ENCODE measurements around the gene WRAP73.

The WRAP73 gene

DNA sequence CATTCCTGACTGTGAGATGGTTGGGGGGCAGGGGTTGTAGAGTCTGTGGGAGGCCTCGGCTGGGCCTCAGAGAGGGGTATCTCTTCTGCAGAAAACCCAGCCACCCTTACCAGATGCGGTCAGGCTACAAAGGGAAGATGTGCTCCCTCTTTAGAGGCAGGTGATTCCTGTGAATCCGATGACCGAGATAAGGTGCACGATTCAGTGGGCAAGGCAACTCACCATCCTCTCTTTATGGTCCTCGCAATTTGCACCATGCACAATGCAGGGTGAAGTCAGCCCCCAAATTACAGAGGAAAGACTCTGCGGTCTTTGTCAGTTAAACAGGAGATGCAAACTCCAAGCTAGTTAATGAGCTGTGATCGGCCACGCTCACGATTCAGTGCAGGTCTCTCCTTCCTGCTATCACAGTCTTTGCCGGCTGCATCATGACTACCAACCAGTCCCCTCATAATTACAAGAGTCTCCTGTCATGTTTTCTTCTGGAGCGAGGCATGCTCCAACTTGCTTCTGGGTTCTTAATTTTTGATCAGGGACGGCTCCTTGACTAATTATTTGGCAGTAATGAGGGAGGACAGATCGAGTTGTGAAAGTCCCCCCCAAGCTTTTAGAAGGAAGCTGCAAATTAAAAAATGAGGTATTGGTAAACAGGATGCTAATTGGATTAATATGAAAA, 14.9 kb upstream of the WRAP73 start:
- no peak for DNase-seq

DNA sequence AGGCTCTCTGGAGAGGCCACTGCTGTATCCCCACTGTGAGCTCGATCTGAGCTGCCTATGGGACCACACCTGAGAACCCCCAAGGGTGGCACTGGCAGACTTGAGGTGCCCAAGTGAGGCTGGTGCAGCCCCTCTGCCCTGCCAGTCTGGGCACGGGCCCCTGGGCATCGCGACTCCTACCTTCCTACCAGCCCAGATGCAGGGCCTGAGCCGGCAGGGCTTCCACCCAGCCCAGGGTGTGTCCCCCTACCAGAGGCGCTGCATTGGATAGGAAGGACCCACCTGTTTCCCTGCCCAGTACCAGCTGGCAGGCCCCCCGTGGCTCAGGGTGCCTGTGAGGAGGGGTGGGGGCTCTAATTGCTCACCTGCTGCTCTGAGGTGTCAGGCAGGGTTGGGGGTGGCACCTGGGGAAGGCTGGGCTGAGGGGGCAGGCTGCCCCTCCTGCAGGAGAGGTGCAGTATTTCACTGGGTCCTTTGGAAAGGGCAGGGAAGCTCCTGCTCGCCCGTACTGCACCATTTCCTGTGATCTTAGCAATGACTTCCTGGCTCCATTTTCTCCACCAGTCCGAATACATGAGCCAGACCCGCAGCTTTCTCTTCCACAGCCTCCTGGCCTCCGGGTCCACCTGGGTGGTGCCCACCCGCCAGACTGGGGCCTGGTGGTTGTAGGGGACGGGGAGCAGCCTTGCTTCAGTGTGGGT, 14.2 kb upstream of the WRAP73 start:
- DNase-seq: no peak

DNA sequence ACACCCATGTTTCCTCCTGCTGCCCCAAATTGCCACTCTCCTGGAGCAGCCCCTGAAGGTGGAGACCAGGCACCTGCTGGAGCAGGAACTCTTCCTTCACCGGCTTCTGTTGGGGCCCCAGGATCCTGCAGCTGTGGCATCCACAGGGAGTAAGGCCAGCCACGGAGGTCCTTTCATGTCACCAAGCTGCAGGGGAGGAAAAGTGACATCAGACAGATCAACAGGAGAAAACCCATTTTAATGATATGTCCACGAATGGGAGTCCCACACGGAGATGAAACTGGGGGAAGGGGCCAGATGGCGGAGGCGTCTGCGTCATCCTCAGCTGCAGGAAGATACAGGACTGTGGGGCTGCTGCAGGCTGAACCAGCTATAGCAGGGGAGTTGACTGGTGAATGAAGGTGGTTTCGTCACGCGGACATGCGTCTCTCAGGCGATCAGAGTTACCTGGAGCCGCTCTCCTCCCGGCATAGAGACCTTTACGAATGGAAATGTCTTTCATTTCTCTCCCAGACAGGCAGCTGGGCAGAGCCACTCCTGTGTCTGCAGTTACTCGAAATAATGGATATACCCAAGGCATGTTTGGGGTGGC, 12.3 kb upstream of the WRAP73 start:
- no peak for DNase-seq

DNA sequence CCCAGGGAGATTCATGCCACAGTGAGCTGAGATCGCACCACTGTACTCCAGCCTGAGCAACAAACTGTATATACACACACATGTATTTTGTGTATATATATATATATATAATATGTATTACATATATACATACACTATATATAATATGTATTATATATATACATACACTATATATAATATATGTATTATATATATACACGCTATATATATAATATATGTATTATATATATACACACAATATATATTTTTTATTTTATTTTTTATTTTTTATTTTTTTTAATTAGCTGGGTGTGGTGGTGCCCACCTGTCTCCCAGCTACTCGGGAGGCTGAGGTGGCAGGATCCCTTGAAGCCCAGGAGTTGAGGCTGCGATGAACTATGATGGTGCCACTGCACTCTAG, 11.7 kb upstream of the WRAP73 start:
- no peak for DNase-seq

GRCh38 chr1:3660704-3661103, 10.8 kb upstream of the WRAP73 start:
- DNase-seq: no peak

GRCh38 chr1:3659093-3659492, 9.2 kb upstream of the WRAP73 start:
- no peak for DNase-seq

- DNase-seq: no peak
These were observed 8.3 kb upstream of the WRAP73 start for GRCh38 chr1:3658231-3658615.

DNA sequence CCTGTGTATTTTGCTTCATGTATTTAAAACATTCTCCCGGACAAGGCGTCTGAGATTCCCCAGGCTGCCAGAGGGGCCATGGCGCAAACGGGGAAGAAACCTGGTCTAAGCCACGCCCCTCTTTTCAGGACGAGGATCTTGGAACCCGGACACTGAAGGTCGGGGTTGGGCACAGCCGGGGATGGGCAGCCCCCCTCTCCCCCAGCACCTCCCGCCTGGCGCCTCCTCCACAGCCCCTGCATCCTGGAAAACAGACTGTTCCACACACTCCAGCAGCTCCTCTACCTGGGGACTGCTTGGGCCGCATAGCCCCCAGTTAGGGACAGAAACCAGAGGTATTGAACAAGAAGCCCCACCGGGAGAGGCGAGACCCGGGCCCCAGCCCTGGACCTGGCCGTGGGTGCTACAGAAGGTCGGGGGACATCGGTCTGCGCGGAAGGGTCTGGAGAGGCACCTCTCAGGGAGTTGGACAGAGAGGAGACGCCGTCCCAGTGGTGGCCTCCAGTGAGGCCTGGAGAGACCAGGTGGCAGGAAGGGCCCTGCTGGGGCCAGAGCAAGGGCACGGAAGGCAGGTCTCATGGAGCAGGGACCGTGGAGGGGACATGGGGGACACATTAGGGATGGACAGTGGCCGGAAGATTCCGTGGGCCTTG, 7.8 kb upstream of the WRAP73 start:
- DNase-seq: no peak

DNA sequence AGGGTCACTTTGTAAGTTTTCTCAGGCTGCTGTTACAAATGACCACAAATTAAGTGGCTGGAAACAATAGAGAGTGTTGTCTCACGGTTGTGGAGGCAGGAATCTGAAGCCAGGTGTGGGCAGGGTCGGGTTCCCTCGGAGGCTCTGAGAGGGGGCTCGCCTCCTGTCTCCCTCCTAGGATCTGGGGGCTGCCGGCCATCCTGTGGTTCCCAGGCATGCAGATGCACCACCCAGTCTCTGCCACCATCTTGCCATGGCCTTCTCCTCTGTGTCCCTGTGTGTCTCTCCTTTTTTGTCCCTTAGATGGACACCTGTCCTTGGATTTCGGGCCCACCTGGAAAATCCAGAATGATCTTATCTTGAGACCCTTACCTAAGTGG, 7.2 kb upstream of the WRAP73 start:
- no peak for DNase-seq

GRCh38 chr1:3656450-3657095, 6.7 kb upstream of the WRAP73 start:
- DNase-seq: no peak

DNA sequence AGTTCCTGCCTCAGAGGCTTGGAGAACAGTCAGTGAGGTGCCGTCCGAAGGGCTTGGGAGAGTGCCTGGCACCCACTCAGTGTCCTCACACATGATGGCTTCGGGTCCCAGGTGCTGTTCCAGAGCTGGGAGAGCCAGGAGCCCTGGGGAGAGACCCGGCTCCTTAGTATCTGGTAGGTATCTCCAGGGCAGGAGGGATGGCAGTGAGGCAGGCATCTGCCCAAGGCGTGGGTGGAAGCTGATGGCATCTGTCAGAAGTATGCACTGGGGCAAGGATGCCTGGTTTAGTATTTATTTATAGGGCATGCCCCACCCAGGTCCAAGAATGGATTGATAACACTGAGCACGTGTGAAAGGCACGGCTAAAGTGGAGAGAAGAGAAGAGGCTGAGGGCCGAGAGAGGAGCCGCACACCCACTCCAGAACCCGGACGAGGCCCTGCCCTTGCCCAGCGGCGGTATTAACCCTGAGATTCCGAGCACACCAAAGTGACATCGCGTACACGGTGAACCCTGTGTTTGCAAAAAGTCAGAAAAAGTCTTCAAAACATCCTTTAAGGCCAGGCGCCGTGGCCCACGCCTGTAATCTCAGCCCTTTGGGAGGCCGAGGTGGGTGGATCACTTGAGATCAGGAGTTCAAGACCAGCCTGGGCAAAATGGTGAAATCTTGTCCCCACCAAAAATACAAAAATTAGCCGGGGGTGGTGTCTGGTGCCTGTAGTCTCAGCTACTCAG, 4.8 kb upstream of the WRAP73 start:
- DNase-seq: no peak

- DNase-seq: no peak
These were observed 3.3 kb upstream of the WRAP73 start for GRCh38 chr1:3653286-3653618.

DNA sequence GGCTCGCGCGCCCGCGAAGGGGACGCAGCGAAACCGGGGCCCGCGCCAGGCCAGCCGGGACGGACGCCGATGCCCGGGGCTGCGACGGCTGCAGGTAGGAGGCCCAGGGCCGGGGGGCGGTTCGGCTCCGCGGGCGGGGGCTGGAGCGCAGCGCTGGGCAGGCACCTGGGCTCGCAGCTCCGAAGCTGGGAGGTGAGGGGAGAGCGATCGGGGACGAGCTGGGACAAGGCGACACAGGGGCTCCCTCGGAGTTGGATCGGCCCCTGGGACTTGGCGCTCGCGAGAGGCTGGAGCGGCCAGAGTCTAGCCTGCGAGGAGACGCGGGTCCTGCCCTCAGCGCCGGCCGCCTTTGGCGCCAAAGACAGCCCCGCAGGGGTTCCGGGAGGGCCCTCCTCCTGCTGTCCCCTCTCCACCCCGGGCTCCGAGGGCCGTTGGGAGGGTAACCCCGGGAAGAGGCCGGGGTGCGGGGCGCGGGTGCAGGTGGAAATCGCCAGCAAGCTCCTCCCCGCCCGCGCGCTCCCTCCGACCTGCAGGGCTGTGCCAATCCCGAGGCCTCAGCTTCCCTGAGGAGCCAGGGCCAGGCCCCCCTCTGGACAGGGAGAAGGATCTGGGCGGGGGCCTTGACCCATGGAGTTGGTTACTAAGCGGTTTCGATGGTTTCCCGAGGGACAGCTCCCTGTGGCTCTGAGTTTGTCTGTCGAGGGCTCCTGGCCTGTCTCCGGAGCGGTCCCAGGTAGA, 2.8 kb upstream of the WRAP73 start:
- no peak for DNase-seq

DNA sequence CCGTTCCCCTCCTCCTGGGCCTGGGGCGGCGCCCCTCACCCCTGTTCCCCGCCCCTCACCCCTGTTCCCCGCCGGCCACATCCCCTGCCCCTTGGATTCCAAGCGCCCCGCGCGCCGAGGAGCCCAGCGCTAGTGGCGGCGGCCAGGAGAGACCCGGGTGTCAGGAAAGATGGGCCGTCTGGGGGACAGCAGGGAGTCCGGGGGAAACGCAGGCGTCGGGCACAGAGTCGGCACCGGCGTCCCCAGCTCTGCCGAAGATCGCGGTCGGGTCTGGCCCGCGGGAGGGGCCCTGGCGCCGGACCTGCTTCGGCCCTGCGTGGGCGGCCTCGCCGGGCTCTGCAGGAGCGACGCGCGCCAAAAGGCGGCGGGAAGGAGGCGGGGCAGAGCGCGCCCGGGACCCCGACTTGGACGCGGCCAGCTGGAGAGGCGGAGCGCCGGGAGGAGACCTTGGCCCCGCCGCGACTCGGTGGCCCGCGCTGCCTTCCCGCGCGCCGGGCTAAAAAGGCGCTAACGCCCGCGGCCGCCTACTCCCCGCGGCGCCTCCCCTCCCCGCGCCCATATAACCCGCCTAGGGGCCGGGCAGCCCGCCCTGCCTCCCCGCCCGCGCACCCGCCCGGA, 2.1 kb upstream of the WRAP73 start, which contains the start of gene TP73:
TP73 (plus strand) TSS at position 587 of the 618 bp plus-strand sequence. CDS start 29,850 bp downstream, outside the sequence.
- DNase-seq: no peak

- DNase-seq: no peak
These were observed 1.4 kb upstream of the WRAP73 start for GRCh38 chr1:3651026-3651929.

- no peak for DNase-seq
These were observed 534 bp upstream of the WRAP73 start for GRCh38 chr1:3650248-3651025.

DNA sequence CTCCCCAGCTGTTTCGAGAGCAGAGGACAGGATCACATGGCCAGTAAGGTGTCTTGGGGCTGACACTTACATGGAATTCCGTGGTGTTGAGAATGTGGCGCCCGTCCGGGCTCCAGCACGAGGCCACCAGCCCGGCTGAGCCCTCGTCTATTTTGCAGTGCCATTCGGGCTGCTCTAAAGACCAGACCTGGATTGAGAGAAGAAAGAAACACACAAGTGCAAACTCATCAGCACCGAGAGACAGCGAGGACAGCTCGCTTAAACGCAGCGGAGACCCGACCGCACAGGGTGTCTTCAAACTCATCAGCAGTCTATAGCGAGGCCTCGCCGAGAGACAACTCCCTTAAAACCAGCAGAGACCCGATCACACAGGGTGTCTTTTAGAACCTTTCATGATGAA, 3.3 kb downstream of the WRAP73 start:
- no peak for DNase-seq

DNA sequence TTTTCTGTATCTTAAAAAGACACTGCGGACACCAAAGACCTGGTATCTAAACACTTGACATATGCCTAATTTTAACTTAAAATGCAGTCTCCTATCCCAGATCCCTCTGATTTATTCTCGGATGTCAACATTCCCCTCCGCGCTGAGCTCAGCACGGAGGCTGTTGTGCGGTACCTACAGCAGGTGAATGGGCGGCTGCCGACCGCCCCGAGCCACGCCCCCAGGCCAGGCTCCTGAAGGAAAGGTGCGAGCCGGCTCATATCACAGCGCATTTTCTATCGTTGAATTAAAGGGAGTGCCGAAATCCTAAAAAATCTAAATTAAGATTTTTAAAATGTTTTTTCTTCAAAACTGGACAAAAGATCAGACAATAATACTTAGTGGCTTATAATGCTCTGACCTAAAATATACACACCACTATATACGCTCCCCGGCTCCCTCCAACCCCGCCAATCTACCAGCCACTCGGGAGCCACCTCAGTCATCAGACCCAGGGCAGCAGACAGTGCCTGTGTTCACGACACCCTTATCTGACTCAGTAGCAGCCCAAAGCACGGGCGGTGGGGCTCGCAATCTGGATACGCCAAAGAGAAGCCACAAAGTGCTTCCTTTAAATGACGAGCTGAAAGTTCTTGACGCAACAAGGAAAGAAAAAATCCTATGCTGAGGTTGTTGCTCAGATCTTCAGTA, 4.1 kb downstream of the WRAP73 start:
- no peak for DNase-seq

DNA sequence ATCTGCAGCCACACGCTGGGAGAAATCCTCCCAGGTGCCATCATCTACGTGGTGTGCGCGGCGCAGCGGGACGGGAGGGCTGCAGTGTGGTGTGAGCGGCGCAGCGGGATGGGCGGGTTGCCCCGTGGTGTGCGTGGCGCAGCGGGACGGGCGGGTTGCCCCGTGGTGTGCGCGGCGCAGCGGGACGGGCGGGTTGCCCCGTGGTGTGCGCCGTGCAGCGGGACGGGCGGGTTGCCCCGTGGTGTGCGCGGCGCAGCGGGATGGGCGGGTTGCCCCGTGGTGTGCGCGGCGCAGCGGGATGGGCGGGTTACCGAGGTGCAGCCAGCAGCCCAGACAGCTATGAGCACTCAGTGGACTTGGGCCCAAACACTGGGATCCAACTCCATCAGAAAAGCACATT, 4.7 kb downstream of the WRAP73 start:
- DNase-seq: no peak

All from CD4-positive, alpha-beta T cell treated with Interleukin-17A for 4 hours (primary cell).